LNCaP clone FGC (cell line): ENCODE measurements around the gene MCTP1.
A peak's percentile ranks its signal among the peaks of the same experiment; 100 is the strongest.

ENCODE experiments used
- DNase-seq: peaks from one replicate; pipeline ENCODE4 v3.0.0-alpha.2; 2011; ENCODE audit warnings: low read depth
- H3K4me3 ChIP-seq: 2 replicates; pipeline ENCODE4 v1.5.1; 2011; ENCODE audit warnings: mild to moderate bottlenecking, low read depth, low read length, control low read depth
- CTCF ChIP-seq: IDR thresholded peaks from 2 replicates; pipeline ENCODE4 v1.5.1; 2012; ENCODE audit warnings: mild to moderate bottlenecking; ENCODE audit not compliant: control insufficient read depth, insufficient read depth; ENCODE audit errors: extremely low read depth

MCTP1 gene

GRCh38 chr5:95284572-95285408, at the start of gene MCTP1:
Gene MCTP1, minus strand, starts transcription at chr5:95285094.
- peak within 1 kb of the TSS; percentile 60 for H3K4me3 ChIP-seq
- TF ChIP-seq CTCF: peak; percentile 57
- no peak for DNase-seq

- DNase-seq: peak; percentile 39
- no peak overlapping the region for H3K4me3 ChIP-seq
- TF ChIP-seq CTCF: no peak
These were observed 47.3 kb upstream of the MCTP1 start for GRCh38 chr5:95332158-95332557.

- H3K4me3 ChIP-seq: no peak overlapping the region
- DNase-seq: no peak
- no peak for TF ChIP-seq CTCF
These were observed 46.5 kb upstream of the MCTP1 start for GRCh38 chr5:95331358-95331757.

- H3K4me3 ChIP-seq: no peak overlapping the region
- TF ChIP-seq CTCF: no peak
- DNase-seq: no peak
These were observed 42.3 kb upstream of the MCTP1 start for GRCh38 chr5:95327211-95327610.

GRCh38 chr5:95317687-95318086, 32.8 kb upstream of the MCTP1 start:
- peak; percentile 73 for DNase-seq
- no peak overlapping the region for H3K4me3 ChIP-seq
- TF ChIP-seq CTCF: no peak

GRCh38 chr5:95317085-95317484, 32.2 kb upstream of the MCTP1 start:
- TF ChIP-seq CTCF: peak; percentile 21
- no peak overlapping the region for H3K4me3 ChIP-seq
- DNase-seq: no peak

- TF ChIP-seq CTCF: no peak
- DNase-seq: peak; percentile 96
- no peak overlapping the region for H3K4me3 ChIP-seq
These were observed 19.8 kb upstream of the MCTP1 start for GRCh38 chr5:95304711-95305110.
